Keratinocyte (primary cell): ENCODE results near the gene EFCAB6. TPM values are rescaled to one million over a fixed set of nuclear protein-coding genes. Genes with fewer than 3 reads are reported as not detected.

Experiments
- DNase-seq: peaks from one replicate; pipeline ENCODE4 v3.0.0-alpha.2; 2011; ENCODE audit warnings: low read depth, missing footprints, low spot score
- FAIRE-seq: peaks from 2 replicates; lab custom pipeline; 2011; peaks lifted over from hg19 to GRCh38; lab: Jason Lieb, UNC
- H2AFZ ChIP-seq: 2 replicates; pipeline ENCODE4 v1.6.0; 2012; ENCODE audit warnings: low read length, control low read depth, inconsistent platforms; ENCODE audit not compliant: control insufficient read depth
- H3K27ac ChIP-seq: 2 replicates; pipeline ENCODE4 v1.5.1; 2011; ENCODE audit warnings: low read length; ENCODE audit not compliant: control insufficient read depth, insufficient read depth
- H3K27me3 ChIP-seq: 3 replicates; pipeline ENCODE4 v1.6.0; 2011; ENCODE audit warnings: low read length; ENCODE audit not compliant: control insufficient read depth, insufficient read depth; ENCODE audit errors: extremely low read depth
- H3K36me3 ChIP-seq, 2 experiments: 2 replicates in 1 of 2; 3 replicates in 1 of 2; pipeline ENCODE4 v1.5.1; 2011; ENCODE audit warnings: low read length in 2 of 2, mild to moderate bottlenecking in 1 of 2; ENCODE audit not compliant: control insufficient read depth in 2 of 2, insufficient read depth in 2 of 2; ENCODE audit errors: extremely low read depth in 1 of 2
- H3K4me1 ChIP-seq: 3 replicates; pipeline ENCODE4 v1.5.1; 2011; ENCODE audit warnings: low read length; ENCODE audit not compliant: control insufficient read depth, insufficient read depth; ENCODE audit errors: extremely low read depth
- H3K4me2 ChIP-seq: 3 replicates; pipeline ENCODE4 v1.6.0; 2011; ENCODE audit warnings: low read depth, low read length; ENCODE audit not compliant: control insufficient read depth, insufficient read depth; ENCODE audit errors: extremely low read depth
- H3K4me3 ChIP-seq, 3 experiments: fragments of 200-600 bp in 1 of 3; sonication (generic) in 1 of 3; 2 replicates in 2 of 3; 3 replicates in 1 of 3; pipeline ENCODE4 v1.5.1; 2011 to 2016; ENCODE audit warnings: low read length in 3 of 3, mild to moderate bottlenecking in 3 of 3, control low read depth in 2 of 3, inconsistent platforms in 1 of 3, low read depth in 1 of 3, mixed read lengths in 1 of 3, mixed run types in 1 of 3, moderate library complexity in 1 of 3; ENCODE audit not compliant: control insufficient read depth in 2 of 3, insufficient read depth in 2 of 3; ENCODE audit errors: extremely low read depth in 1 of 3
- H3K79me2 ChIP-seq: 2 replicates; pipeline ENCODE4 v1.6.0; 2012; ENCODE audit warnings: low read length; ENCODE audit not compliant: control insufficient read depth, insufficient read depth
- H3K9ac ChIP-seq: 3 replicates; pipeline ENCODE4 v1.6.0; 2011; ENCODE audit warnings: low read length; ENCODE audit not compliant: control insufficient read depth, insufficient read depth; ENCODE audit errors: extremely low read depth
- H3K9me1 ChIP-seq: 3 replicates; pipeline ENCODE4 v1.6.0; 2011; ENCODE audit warnings: low read length; ENCODE audit not compliant: control insufficient read depth, insufficient read depth; ENCODE audit errors: extremely low read depth
- H3K9me3 ChIP-seq: 2 replicates; pipeline ENCODE4 v1.5.1; 2012; ENCODE audit warnings: low read depth, low read length; ENCODE audit not compliant: control insufficient read depth
- H4K20me1 ChIP-seq: 3 replicates; pipeline ENCODE4 v1.6.0; 2011; ENCODE audit warnings: low read length; ENCODE audit not compliant: control insufficient read depth, insufficient read depth; ENCODE audit errors: extremely low read depth
- EZH2 ChIP-seq: IDR thresholded peaks from one replicate; pipeline ENCODE4 v1.6.1; 2012; ENCODE audit warnings: inconsistent platforms, mild to moderate bottlenecking, low read length, moderate library complexity
- dilution Hi-C: fragments of 300-500 bp; cut with MboI; formaldehyde crosslinking; loops from one replicate; pipeline ENCODE4 v1.7.0; 2020; ENCODE audit warnings: low sequenced_read_pairs; ENCODE audit not compliant: extremely low pct_ligation_motif_present
- polyA plus RNA-seq, 5 experiments: library from polyadenylated mRNA; depleted of rRNA in 3 of 5; stranded (reverse) in 3 of 5; stranded (forward) in 1 of 5; unstranded in 1 of 5; fragments of >200 nt; gene quantifications; 1 replicate in 1 of 5; 2 replicates in 3 of 5; 3 replicates in 1 of 5; pipeline versions ENCODE4 v1.2.1 to v1.2.3, GENCODE V29; 2011 to 2012; ENCODE audit warnings: missing spikeins in 2 of 5, low read depth in 1 of 5, low replicate concordance in 1 of 5
- TF ChIP-seq, protein P1 (sequence below), 3 experiments: IDR thresholded peaks in 1 of 3; conservative IDR thresholded peaks in 1 of 3; optimal IDR thresholded peaks in 1 of 3; 2 replicates in 2 of 3; 3 replicates in 1 of 3; pipeline versions ENCODE3 to v1.5.1; 2011; ENCODE audit warnings: low read length in 3 of 3, mild to moderate bottlenecking in 3 of 3, moderate library complexity in 2 of 3, control low read depth in 1 of 3, inconsistent platforms in 1 of 3; ENCODE audit not compliant: insufficient read depth in 2 of 3; ENCODE audit errors: extremely low read depth in 1 of 3

EFCAB6 gene
- polyA plus RNA-seq, 1 donor (not counting 4 experiments of a cell fraction or from before 2014, with no cell fraction given): 0.18 TPM

DNA sequence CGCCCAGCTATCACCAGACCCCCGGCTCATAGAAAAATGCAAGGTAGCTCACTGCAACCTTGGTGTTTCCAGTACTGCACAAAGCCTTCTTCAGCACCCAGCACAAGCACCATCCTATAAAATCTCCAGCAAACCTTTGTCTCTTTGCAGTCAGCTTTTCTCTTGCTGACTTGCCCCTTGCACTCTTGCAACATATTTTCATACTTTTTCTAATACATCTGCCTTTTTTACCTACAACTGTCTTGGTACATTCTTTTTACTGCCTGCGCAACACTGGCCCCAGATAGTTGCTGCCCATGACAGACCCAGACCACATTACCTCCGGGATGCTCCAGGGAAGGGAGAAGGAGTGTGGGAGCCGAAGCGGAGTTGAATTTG is 257.9 kb downstream of the EFCAB6 start:
- no peak for DNase-seq
- FAIRE-seq: no peak
- no peaks in the 10 kb centered on the region for H3K27me3 ChIP-seq

GRCh38 chr22:43553451-43554258 is 258.4 kb downstream of the EFCAB6 start:
- no peaks in the 10 kb centered on the region for H3K9me3 ChIP-seq
- no peak overlapping the region for H3K27ac ChIP-seq
- H3K4me1 ChIP-seq: no peaks in the 10 kb centered on the region
- H3K79me2 ChIP-seq: no peaks in the 10 kb centered on the region
- no peak overlapping the region for H2AFZ ChIP-seq
- TF ChIP-seq EZH2: no peak
- TF ChIP-seq, protein P1, sequence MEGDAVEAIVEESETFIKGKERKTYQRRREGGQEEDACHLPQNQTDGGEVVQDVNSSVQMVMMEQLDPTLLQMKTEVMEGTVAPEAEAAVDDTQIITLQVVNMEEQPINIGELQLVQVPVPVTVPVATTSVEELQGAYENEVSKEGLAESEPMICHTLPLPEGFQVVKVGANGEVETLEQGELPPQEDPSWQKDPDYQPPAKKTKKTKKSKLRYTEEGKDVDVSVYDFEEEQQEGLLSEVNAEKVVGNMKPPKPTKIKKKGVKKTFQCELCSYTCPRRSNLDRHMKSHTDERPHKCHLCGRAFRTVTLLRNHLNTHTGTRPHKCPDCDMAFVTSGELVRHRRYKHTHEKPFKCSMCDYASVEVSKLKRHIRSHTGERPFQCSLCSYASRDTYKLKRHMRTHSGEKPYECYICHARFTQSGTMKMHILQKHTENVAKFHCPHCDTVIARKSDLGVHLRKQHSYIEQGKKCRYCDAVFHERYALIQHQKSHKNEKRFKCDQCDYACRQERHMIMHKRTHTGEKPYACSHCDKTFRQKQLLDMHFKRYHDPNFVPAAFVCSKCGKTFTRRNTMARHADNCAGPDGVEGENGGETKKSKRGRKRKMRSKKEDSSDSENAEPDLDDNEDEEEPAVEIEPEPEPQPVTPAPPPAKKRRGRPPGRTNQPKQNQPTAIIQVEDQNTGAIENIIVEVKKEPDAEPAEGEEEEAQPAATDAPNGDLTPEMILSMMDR (optimal IDR thresholded peaks at IDR 0.05 in 1 of 3, IDR thresholded peaks at IDR 0.05 in 1 of 3, conservative IDR thresholded peaks at IDR 0.05 in 1 of 3; ENCODE audit: extremely low read depth in 1 of 3, insufficient read depth in 2 of 3, low read length in 3 of 3): no peak
- H3K9ac ChIP-seq: no peak overlapping the region
- H3K9me1 ChIP-seq: no peaks in the 10 kb centered on the region
- no peaks in the 10 kb centered on the region for H3K36me3 ChIP-seq
- DNase-seq (no peak), FAIRE-seq (no peak)
- no peaks in the 10 kb centered on the region for H3K27me3 ChIP-seq
- no peaks in the 10 kb centered on the region for H4K20me1 ChIP-seq
- no peak overlapping the region for H3K4me3 ChIP-seq
- H3K4me2 ChIP-seq: no peak overlapping the region
- dilution Hi-C loops: no loop called here

More for the DNA sequence above, 257.9 kb downstream of the EFCAB6 start:
- Histone ChIP-seq H3K27ac (no peak overlapping the region), H3K4me3 (no peak overlapping the region), H3K9me3 (no peaks in the 10 kb centered on the region), H3K79me2 (no peaks in the 10 kb centered on the region), H3K36me3 (no peaks in the 10 kb centered on the region), H3K4me2 (no peak overlapping the region), H3K9me1 (no peaks in the 10 kb centered on the region), H2AFZ (no peak overlapping the region), H3K4me1 (no peaks in the 10 kb centered on the region), H4K20me1 (no peaks in the 10 kb centered on the region), H3K9ac (no peak overlapping the region)
- no peak for TF ChIP-seq EZH2
- TF ChIP-seq, protein P1 (optimal IDR thresholded peaks at IDR 0.05 in 1 of 3, IDR thresholded peaks at IDR 0.05 in 1 of 3, conservative IDR thresholded peaks at IDR 0.05 in 1 of 3; ENCODE audit: extremely low read depth in 1 of 3, insufficient read depth in 2 of 3, low read length in 3 of 3): no peak
- dilution Hi-C loops: no loop called here
